ENCODE measurements around the gene MAPK7.

Gene MAPK7

GRCh38 chr17:19364699-19365498 is 13.4 kb upstream of the MAPK7 start:
- DNase-seq, result no peak

GRCh38 chr17:19365499-19365817 is 12.8 kb upstream of the MAPK7 start:
- DNase-seq, result no peak

GRCh38 chr17:19365833-19366636 is 12.3 kb upstream of the MAPK7 start:
- no peak for DNase-seq

- no peak for DNase-seq
Measured at GRCh38 chr17:19366637-19366972, 11.7 kb upstream of the MAPK7 start.

GRCh38 chr17:19368229-19368628 is 10.1 kb upstream of the MAPK7 start:
- DNase-seq, result no peak

GRCh38 chr17:19369107-19369778 is 9.1 kb upstream of the MAPK7 start:
- DNase-seq, result no peak

- DNase-seq, result no peak
Measured at GRCh38 chr17:19369846-19370492, 8.3 kb upstream of the MAPK7 start.

GRCh38 chr17:19370493-19370960 is 7.8 kb upstream of the MAPK7 start:
- no peak for DNase-seq

GRCh38 chr17:19371259-19372010 is 6.9 kb upstream of the MAPK7 start:
- DNase-seq, result no peak

- DNase-seq, result no peak
Measured at GRCh38 chr17:19372011-19372370, 6.3 kb upstream of the MAPK7 start.

GRCh38 chr17:19372439-19372838 is 5.9 kb upstream of the MAPK7 start:
- DNase-seq, result no peak

GRCh38 chr17:19372866-19373504 is 5.3 kb upstream of the MAPK7 start:
- DNase-seq, result no peak

GRCh38 chr17:19374136-19374535 is 4.2 kb upstream of the MAPK7 start:
- no peak for DNase-seq

- DNase-seq, result no peak
Measured at GRCh38 chr17:19375732-19376131, 2.6 kb upstream of the MAPK7 start.

- DNase-seq, result no peak
Measured at GRCh38 chr17:19376811-19377210, 1.5 kb upstream of the MAPK7 start.

GRCh38 chr17:19377602-19378415 is 489 bp upstream of the MAPK7 start:
- DNase-seq, result peak; percentile 88

- DNase-seq, result no peak
Measured at GRCh38 chr17:19379361-19380065, 1.2 kb downstream of the MAPK7 start.

GRCh38 chr17:19380481-19381301 is 2.4 kb downstream of the MAPK7 start:
- DNase-seq, result no peak

GRCh38 chr17:19381361-19381740 is 3.1 kb downstream of the MAPK7 start:
- no peak for DNase-seq
